GM21723 (cell line): ENCODE measurements around the gene F13A1.

Source experiments
- ATAC-seq: cut with Tn5 transposase; IDR thresholded peaks from one replicate; pipeline ENCODE4 v1.9.1; 2021; ENCODE audit warnings: mild to moderate bottlenecking, moderate library complexity; ENCODE audit not compliant: unreplicated experiment

The F13A1 gene

GRCh38 chr6:6105472-6106036, 214.9 kb downstream of the F13A1 start:
- ATAC-seq = no peak
